ENCODE results near the gene RERE. TPM values are rescaled to one million over a fixed set of nuclear protein-coding genes. Genes with fewer than 3 reads are reported as not detected.

RERE gene
- total RNA-seq, 3 donors from 2014 or later, result 99.5 to 204 (median 174) TPM

- Histone ChIP-seq H3K4me3 (no peak overlapping the region), H3K4me1 (ENCODE audit: low read depth) (peaks cover 6% of the 10 kb centered on the region), H3K36me3 (ENCODE audit: low read depth) (no peaks in the 10 kb centered on the region), H3K9me3 (no peaks in the 10 kb centered on the region)
- TF ChIP-seq CTCF (IDR thresholded peaks at IDR 0.05), result no peak
- ATAC-seq (no peak), DNase-seq (no peak)
- intact Hi-C loops (cut with DNase I, micrococcal nuclease), result no loop called here
These were observed 94.4 kb downstream of the RERE start for GRCh38 chr1:8723010-8723409.

GRCh38 chr1:8722366-8722765 is 95.1 kb downstream of the RERE start:
- Histone ChIP-seq H3K4me1 (ENCODE audit: low read depth) (peaks cover 6% of the 10 kb centered on the region), H3K9me3 (no peaks in the 10 kb centered on the region), H3K4me3 (no peak overlapping the region), H3K36me3 (ENCODE audit: low read depth) (no peaks in the 10 kb centered on the region)
- intact Hi-C loops (cut with DNase I, micrococcal nuclease), result no loop called here
- DNase-seq, result no peak
- no peak for TF ChIP-seq CTCF (IDR thresholded peaks at IDR 0.05)
- no peak for ATAC-seq

- DNase-seq (no peak), ATAC-seq (no peak)
- Histone ChIP-seq H3K9me3 (no peaks in the 10 kb centered on the region), H3K36me3 (ENCODE audit: low read depth) (no peaks in the 10 kb centered on the region), H3K4me1 (ENCODE audit: low read depth) (peaks cover 6% of the 10 kb centered on the region), H3K4me3 (no peak overlapping the region)
- TF ChIP-seq CTCF (IDR thresholded peaks at IDR 0.05), result no peak
- intact Hi-C loops (cut with DNase I, micrococcal nuclease), result no loop called here
These were observed 95.6 kb downstream of the RERE start for GRCh38 chr1:8721679-8722324.

GRCh38 chr1:8720347-8720746 is 97.1 kb downstream of the RERE start:
- intact Hi-C loops (cut with DNase I, micrococcal nuclease), result no loop called here
- DNase-seq (no peak), ATAC-seq (no peak)
- H3K36me3 ChIP-seq (ENCODE audit: low read depth), result no peaks in the 10 kb centered on the region
- no peak overlapping the region for H3K4me3 ChIP-seq
- no peak for TF ChIP-seq CTCF (IDR thresholded peaks at IDR 0.05)
- H3K9me3 ChIP-seq, result no peaks in the 10 kb centered on the region
- no peaks in the 10 kb centered on the region for H3K4me1 ChIP-seq (ENCODE audit: low read depth)

- no peaks in the 10 kb centered on the region for H3K9me3 ChIP-seq
- no peak overlapping the region for H3K4me3 ChIP-seq
- H3K36me3 ChIP-seq (ENCODE audit: low read depth), result no peaks in the 10 kb centered on the region
- no peaks in the 10 kb centered on the region for H3K4me1 ChIP-seq (ENCODE audit: low read depth)
- ATAC-seq (no peak), DNase-seq (no peak)
- intact Hi-C loops (cut with DNase I, micrococcal nuclease), result no loop called here
- no peak for TF ChIP-seq CTCF (IDR thresholded peaks at IDR 0.05)
These were observed 98.5 kb downstream of the RERE start for GRCh38 chr1:8718850-8719361.

Data from mucosa of descending colon (tissue), 3 donors.